GM12864 (cell line): Measurements from ENCODE around the gene HIPK2.

Experiments used
- DNase-seq: peaks from one replicate; pipeline ENCODE4 v3.0.0-alpha.2; 2011; ENCODE audit warnings: low read depth
- H3K4me3 ChIP-seq: 2 replicates; pipeline ENCODE4 v1.5.1; 2011; ENCODE audit warnings: mild to moderate bottlenecking, low read depth, low read length, control low read depth
- TF ChIP-seq, protein P1 (sequence below): IDR thresholded peaks from 2 replicates; pipeline ENCODE4 v1.5.1; 2011; ENCODE audit warnings: low read depth, mild to moderate bottlenecking, moderate library complexity, low read length, control low read depth, inconsistent platforms; ENCODE audit errors: missing control alignments

Gene HIPK2

DNA sequence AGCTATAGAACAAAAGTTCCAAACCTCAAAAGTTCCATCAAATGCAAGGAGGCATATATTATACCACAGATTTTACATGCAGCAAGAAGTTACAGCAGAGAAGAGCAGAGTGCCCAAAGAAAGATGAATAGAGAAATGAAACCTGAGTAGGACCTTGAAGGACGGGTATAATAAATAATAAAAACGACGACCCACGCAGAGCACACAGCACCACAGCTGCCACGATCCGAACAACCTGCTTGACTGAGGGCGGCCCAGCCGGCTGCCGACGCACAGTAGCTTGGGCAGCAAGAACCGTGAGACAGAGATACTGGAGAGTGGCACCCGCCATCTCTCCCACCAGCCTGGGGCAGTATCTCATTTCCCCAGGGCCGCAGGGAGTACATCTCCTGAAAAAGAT lies 79.0 kb downstream of the HIPK2 start:
- TF ChIP-seq, protein P1, sequence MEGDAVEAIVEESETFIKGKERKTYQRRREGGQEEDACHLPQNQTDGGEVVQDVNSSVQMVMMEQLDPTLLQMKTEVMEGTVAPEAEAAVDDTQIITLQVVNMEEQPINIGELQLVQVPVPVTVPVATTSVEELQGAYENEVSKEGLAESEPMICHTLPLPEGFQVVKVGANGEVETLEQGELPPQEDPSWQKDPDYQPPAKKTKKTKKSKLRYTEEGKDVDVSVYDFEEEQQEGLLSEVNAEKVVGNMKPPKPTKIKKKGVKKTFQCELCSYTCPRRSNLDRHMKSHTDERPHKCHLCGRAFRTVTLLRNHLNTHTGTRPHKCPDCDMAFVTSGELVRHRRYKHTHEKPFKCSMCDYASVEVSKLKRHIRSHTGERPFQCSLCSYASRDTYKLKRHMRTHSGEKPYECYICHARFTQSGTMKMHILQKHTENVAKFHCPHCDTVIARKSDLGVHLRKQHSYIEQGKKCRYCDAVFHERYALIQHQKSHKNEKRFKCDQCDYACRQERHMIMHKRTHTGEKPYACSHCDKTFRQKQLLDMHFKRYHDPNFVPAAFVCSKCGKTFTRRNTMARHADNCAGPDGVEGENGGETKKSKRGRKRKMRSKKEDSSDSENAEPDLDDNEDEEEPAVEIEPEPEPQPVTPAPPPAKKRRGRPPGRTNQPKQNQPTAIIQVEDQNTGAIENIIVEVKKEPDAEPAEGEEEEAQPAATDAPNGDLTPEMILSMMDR, result no peak
- no peak overlapping the region for H3K4me3 ChIP-seq
- DNase-seq, result no peak

DNA sequence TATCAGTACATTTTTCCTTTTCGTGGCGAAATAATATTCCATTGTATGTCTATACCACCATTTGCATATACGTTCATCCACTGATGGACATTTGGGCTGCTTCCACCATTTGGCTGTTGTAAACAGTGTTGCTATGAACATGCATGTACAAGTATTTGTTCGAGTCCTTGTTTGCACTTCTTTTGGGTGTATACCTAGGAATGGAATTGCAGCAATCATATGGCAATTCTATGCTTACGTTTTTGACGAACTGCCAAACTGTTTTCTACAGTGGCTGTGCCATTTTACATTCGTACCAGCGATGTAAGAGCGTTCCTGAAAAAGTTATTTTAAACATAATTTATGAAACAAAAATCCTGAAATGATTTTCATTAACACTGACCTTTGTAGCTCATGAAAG lies 79.5 kb downstream of the HIPK2 start:
- DNase-seq, result no peak
- TF ChIP-seq, protein P1, result no peak
- H3K4me3 ChIP-seq, result no peak overlapping the region

DNA sequence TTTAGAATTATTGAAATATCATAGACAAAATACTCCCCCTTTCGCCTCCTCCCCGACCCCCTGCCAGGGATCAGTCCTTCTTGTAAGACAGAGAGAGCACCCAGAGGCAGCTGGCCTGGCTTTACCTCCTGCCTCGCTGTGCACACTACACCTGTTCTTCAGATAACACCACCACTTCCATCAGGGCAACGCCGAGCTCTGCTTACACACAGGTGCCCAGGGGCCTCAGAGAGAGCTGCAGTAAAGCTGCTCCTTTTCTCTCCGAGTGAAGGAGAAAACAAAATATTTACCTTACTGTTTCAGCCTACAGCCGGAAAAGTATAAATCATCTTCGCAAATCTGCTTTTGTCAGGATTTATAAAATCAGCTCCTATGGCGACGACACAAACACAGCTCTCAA lies 80.7 kb downstream of the HIPK2 start:
- H3K4me3 ChIP-seq, result no peak overlapping the region
- DNase-seq, result no peak
- TF ChIP-seq, protein P1, result no peak

DNA sequence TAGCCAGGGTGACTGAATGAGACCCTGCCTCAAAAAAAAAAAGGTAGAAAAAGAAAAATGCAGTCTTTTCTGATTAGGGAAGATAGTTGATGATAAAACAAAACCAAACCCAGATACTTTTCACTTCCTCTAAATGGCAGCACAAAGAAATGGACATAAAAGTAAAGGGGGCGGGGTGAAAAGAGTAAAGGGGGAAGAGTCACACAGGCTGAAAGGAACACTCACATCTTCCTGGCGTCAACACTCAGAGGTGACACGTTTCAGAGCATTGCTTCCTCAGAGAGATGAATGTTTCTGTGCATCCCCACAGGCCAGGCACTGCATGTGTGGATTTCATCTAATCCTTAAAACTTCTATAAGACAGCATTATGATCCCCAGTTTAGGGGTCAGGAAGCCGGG lies 81.2 kb downstream of the HIPK2 start:
- no peak overlapping the region for H3K4me3 ChIP-seq
- no peak for DNase-seq
- TF ChIP-seq, protein P1, result no peak

DNA sequence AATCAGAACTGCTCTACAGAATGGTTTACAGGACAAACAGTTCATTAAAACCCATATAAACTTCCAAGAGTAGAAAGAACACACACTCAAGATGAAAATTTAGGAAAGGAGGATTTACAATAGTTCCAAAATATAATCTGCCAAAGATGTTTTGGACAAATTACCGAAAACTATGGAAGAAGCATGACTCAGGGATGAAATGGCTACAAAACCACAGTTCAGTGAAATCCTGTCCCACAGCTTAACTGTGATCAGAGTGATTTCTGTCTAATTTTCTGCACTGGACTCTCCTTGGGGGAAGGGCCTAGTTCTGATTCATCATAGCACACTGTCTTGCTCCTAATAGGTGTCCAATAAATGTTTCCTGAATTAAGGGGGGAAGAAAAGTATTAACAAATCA lies 82.2 kb downstream of the HIPK2 start:
- TF ChIP-seq, protein P1, result no peak
- H3K4me3 ChIP-seq, result no peak overlapping the region
- DNase-seq, result no peak

DNA sequence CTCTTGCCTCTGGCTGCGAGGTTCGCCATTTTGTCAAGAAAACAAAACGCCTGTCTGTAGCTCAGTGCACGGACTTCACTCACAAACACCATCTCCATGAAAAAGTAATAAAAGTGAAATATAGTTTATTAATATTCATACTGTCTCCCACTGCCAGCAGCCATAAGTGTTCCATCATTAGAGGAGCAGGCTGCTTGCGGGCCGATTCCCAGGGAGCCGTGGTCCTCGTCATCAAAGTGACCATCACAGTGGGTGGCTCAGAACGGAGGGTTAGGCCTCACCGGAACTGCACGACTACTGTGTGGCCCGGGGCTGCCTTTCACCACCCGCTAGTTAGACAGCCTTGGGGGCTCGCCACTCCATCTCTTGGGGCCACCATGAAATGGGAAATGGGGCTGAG lies 82.7 kb downstream of the HIPK2 start:
- TF ChIP-seq, protein P1, result no peak
- H3K4me3 ChIP-seq, result no peak overlapping the region
- DNase-seq, result no peak

DNA sequence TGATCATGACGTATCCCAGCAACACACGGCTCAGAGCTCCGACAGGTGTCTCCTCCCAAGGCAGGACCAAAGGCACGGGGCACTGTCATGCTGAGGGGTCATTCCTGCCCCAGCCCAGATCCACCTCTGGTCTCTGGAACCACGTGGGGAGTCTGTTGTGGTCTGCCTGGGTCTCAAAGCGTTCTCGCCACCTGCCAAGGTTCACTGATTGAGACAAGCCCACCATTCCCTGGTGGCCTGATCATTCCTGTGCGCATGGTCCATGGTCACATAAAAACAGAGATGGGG lies 83.5 kb downstream of the HIPK2 start:
- DNase-seq, result no peak
- TF ChIP-seq, protein P1, result no peak
- H3K4me3 ChIP-seq, result no peak overlapping the region
